DMS153 treated with DMSO at 0.1 percent for 48 hours (cell line): ENCODE measurements around the gene PHF14.
A peak's percentile ranks its signal among the peaks of the same experiment; 100 is the strongest.
"Not testable (repeated sequence)": the region's sequence is repeated elsewhere in the genome, so short reads cannot be mapped to it uniquely, and the experiment has no call there.

Experiments used
- DNase-seq: peaks from one replicate; lab custom pipeline; 2025; ENCODE audit not compliant: unreplicated experiment; lab: John Stamatoyannopoulos, UW

PHF14 gene

GRCh38 chr7:10973942-10974911, 555 bp downstream of the PHF14 start:
- peak; percentile 50 for DNase-seq

- no peak for DNase-seq
Observed at GRCh38 chr7:10977113-10977512, 3.4 kb downstream of the PHF14 start.

GRCh38 chr7:10981317-10981716, 7.6 kb downstream of the PHF14 start:
- no peak for DNase-seq

- not testable (repeated sequence) for DNase-seq
Observed at GRCh38 chr7:10990748-10991147, 17.1 kb downstream of the PHF14 start.

GRCh38 chr7:10995482-10996166, 22.0 kb downstream of the PHF14 start:
- not testable (repeated sequence) for DNase-seq

GRCh38 chr7:10998996-10999757, 25.5 kb downstream of the PHF14 start:
- no peak for DNase-seq

GRCh38 chr7:11005202-11005601, 31.5 kb downstream of the PHF14 start:
- no peak for DNase-seq

GRCh38 chr7:11006291-11006690, 32.6 kb downstream of the PHF14 start:
- no peak for DNase-seq

- no peak for DNase-seq
Observed at GRCh38 chr7:11009631-11010030, 36.0 kb downstream of the PHF14 start.

GRCh38 chr7:11021468-11021867, 47.8 kb downstream of the PHF14 start:
- no peak for DNase-seq

- DNase-seq: no peak
Observed at GRCh38 chr7:11026452-11027359, 53.0 kb downstream of the PHF14 start.

GRCh38 chr7:11035661-11036060, 62.0 kb downstream of the PHF14 start:
- no peak for DNase-seq

GRCh38 chr7:11039974-11040373, 66.3 kb downstream of the PHF14 start:
- no peak for DNase-seq

GRCh38 chr7:11054033-11054432, 80.4 kb downstream of the PHF14 start:
- no peak for DNase-seq

GRCh38 chr7:11060893-11061292, 87.2 kb downstream of the PHF14 start:
- no peak for DNase-seq

GRCh38 chr7:11062110-11062509, 88.4 kb downstream of the PHF14 start:
- no peak for DNase-seq

GRCh38 chr7:11069591-11069990, 95.9 kb downstream of the PHF14 start:
- no peak for DNase-seq

GRCh38 chr7:11077816-11078215, 104.1 kb downstream of the PHF14 start:
- no peak for DNase-seq

GRCh38 chr7:11078247-11078834, 104.7 kb downstream of the PHF14 start:
- DNase-seq: no peak

- DNase-seq: no peak
Observed at GRCh38 chr7:11079907-11080306, 106.2 kb downstream of the PHF14 start.
